A549 (cell line): ENCODE results near the gene CDC42. TPM values are rescaled to one million over a fixed set of nuclear protein-coding genes. Genes with fewer than 3 reads are reported as not detected.

Source experiments
- ATAC-seq, 2 experiments: fragments of 200-7000 bp in 1 of 2; fragments of >200 bp in 1 of 2; cut with Nextera tagmentation in 1 of 2; cut with Tn5 transposase in 1 of 2; 3 replicates each; pipeline versions ENCODE4 v1.8.0 to v1.9.1; 2018 to 2020; ENCODE audit warnings: mild to moderate bottlenecking in 1 of 2, moderate library complexity in 1 of 2
- CTCF ChIA-PET: fragments of 300-600 bp; sonication (Branson Sonifier 250); formaldehyde crosslinking; extraction: SDS; loops from one replicate; lab custom pipeline; 2021; ENCODE audit warnings: antibody characterized with exemption, inconsistent platforms; lab: Yijun Ruan, JAX
- POLR2A ChIA-PET: fragments of 350-600 bp; formaldehyde crosslinking; extraction: SDS; loops from one replicate; lab custom pipeline; 2021; ENCODE audit warnings: antibody characterized with exemption, inconsistent platforms; lab: Yijun Ruan, JAX
- DNase-seq, 2 experiments: peaks; one replicate each; pipeline versions ENCODE4 v3.0.0 to v3.0.0-alpha.2; 2011 to 2016; ENCODE audit warnings: low read depth in 1 of 2, low spot score in 1 of 2
- FAIRE-seq: peaks from 2 replicates; lab custom pipeline; 2011; peaks lifted over from hg19 to GRCh38; lab: Jason Lieb, UNC
- H3K27ac ChIP-seq, 2 experiments: fragments of >200 bp; sonication (Bioruptor Twin); formaldehyde crosslinking; 3 replicates each; pipeline ENCODE4 v1.5.1; 2016 to 2017
- H3K4me1 ChIP-seq: fragments of >200 bp; sonication (Bioruptor Twin); formaldehyde crosslinking; 3 replicates; pipeline ENCODE4 v1.6.1; 2016
- H3K4me2 ChIP-seq: fragments of >200 bp; sonication (Bioruptor Twin); formaldehyde crosslinking; 3 replicates; pipeline ENCODE4 v1.6.1; 2016
- H3K4me3 ChIP-seq: fragments of >200 bp; sonication (Bioruptor Twin); formaldehyde crosslinking; 3 replicates; pipeline ENCODE4 v1.5.1; 2016
- H3K9me3 ChIP-seq: fragments of >200 bp; sonication (Bioruptor Twin); formaldehyde crosslinking; 3 replicates; pipeline ENCODE4 v1.6.1; 2016
- CTCF ChIP-seq: fragments of >200 bp; sonication (Bioruptor Twin); formaldehyde crosslinking; IDR thresholded peaks from 3 replicates; pipeline ENCODE4 v1.5.1; 2016
- FOXS1 ChIP-seq: fragments of 250-450 bp; sonication (Bioruptor Pico); IDR thresholded peaks from 2 replicates; pipeline ENCODE4 v1.5.0; 2020; ENCODE audit warnings: mild to moderate bottlenecking, moderate library complexity
- GATA3 ChIP-seq: IDR thresholded peaks from 2 replicates; pipeline ENCODE4 v1.6.1; 2012; ENCODE audit warnings: borderline replicate concordance
- JUN ChIP-seq, 2 experiments: fragments of >200 bp; sonication (Bioruptor Twin); formaldehyde crosslinking; IDR thresholded peaks; 2 replicates in 1 of 2; 3 replicates in 1 of 2; pipeline ENCODE4 v1.6.1; 2016 to 2017
- KDM1A ChIP-seq: fragments of 200-600 bp; sonication (generic); IDR thresholded peaks from 2 replicates; pipeline ENCODE4 v1.6.1; 2016; ENCODE audit warnings: low read depth, mild to moderate bottlenecking
- KDM5A ChIP-seq: fragments of 200-600 bp; sonication (generic); IDR thresholded peaks from 2 replicates; pipeline ENCODE4 v1.6.1; 2016; ENCODE audit warnings: antibody characterized with exemption, mild to moderate bottlenecking
- NFE2L2 ChIP-seq: fragments of 150-350 bp; conservative IDR thresholded peaks from 2 replicates; pipeline ENCODE4 v1.6.1; 2014; ENCODE audit warnings: low read length
- NPAS2 ChIP-seq: fragments of 250-450 bp; sonication (Bioruptor Pico); IDR thresholded peaks from 2 replicates; pipeline ENCODE4 v1.8.0; 2022; ENCODE audit warnings: mild to moderate bottlenecking, moderate library complexity, borderline replicate concordance
- PBX3 ChIP-seq: IDR thresholded peaks from 2 replicates; pipeline ENCODE4 v1.6.1; 2012
- RARB ChIP-seq: fragments of 250-450 bp; sonication (Bioruptor Pico); IDR thresholded peaks from 2 replicates; pipeline ENCODE4 v1.8.0; 2021; ENCODE audit warnings: mild to moderate bottlenecking, moderate library complexity
- RCOR1 ChIP-seq: fragments of 150-350 bp; IDR thresholded peaks from 2 replicates; pipeline ENCODE4 v1.6.1; 2014; ENCODE audit warnings: antibody characterized with exemption, low read length, low read depth
- SMC3 ChIP-seq: fragments of >200 bp; sonication (Bioruptor Twin); formaldehyde crosslinking; IDR thresholded peaks from 3 replicates; pipeline ENCODE4 v1.6.1; 2018; ENCODE audit warnings: inconsistent platforms
- ZNF302 ChIP-seq: fragments of 250-450 bp; sonication (Bioruptor Pico); IDR thresholded peaks from 2 replicates; pipeline ENCODE4 v1.9.0; 2021; ENCODE audit warnings: inconsistent platforms, mild to moderate bottlenecking, moderate library complexity
- WGBS: methylation state at CpG from one replicate; pipeline ENCODE4 v1.1.6; 2017; ENCODE audit errors: missing lambda C conversion rate; 5-methylcytosine and 5-hydroxymethylcytosine counted together
- polyA plus RNA-seq, 4 experiments: library from polyadenylated mRNA; depleted of rRNA in 3 of 4; stranded (reverse); fragments of >200 nt; fragmentation: RNase III in 1 of 4; extraction: RNeasy Plus Mini Kit Qiagen cat#74134 plus additional on column Dnase treatment in 1 of 4; gene quantifications; 2 replicates in 3 of 4; 3 replicates in 1 of 4; pipeline ENCODE4 v1.2.3, GENCODE V29; 2011 to 2017
- TF ChIP-seq, protein P1 (sequence below): IDR thresholded peaks from 2 replicates; pipeline ENCODE4 v1.6.1; 2012
- TF ChIP-seq, protein P2 (sequence below): fragments of >200 bp; sonication (Bioruptor Twin); formaldehyde crosslinking; IDR thresholded peaks from 2 replicates; pipeline ENCODE4 v1.6.1; 2016
- TF ChIP-seq, protein P3 (sequence below): fragments of 250-450 bp; sonication (Bioruptor Pico); IDR thresholded peaks from 2 replicates; pipeline ENCODE4 v1.5.0; 2021; ENCODE audit warnings: mild to moderate bottlenecking, moderate library complexity, borderline replicate concordance
- TF ChIP-seq, protein P4 (sequence below): IDR thresholded peaks from 2 replicates; pipeline ENCODE4 v1.6.1; 2012; ENCODE audit warnings: low read depth, borderline replicate concordance
- TF ChIP-seq, protein P5 (sequence below): fragments of 450-650 bp; IDR thresholded peaks from 2 replicates; pipeline ENCODE4 v1.6.1; 2014; ENCODE audit warnings: antibody characterized with exemption

The CDC42 gene
- polyA plus RNA-seq, 2 of the 4 experiments (the other 2 are of a cell fraction) = 155 to 212 TPM

GRCh38 chr1:22115286-22115685 is 62.8 kb downstream of the CDC42 start:
- Histone ChIP-seq H3K4me2 (no peak overlapping the region), H3K4me3 (no peak overlapping the region), H3K4me1 (no peaks in the 10 kb centered on the region), H3K27ac (no peak overlapping the region), H3K9me3 (no peaks in the 10 kb centered on the region)
- WGBS = 95% methylated on average over 6 of the region's 6 CpGs
- CTCF ChIA-PET = interaction anchor here (0.9 to 4.8 kb wide), 4 partner anchors 10 to 527 kb away, joined by 3 to 23 read pairs (median 8); no protein-coding TSS in a partner anchor
- DNase-seq (no peak), ATAC-seq (no peak), FAIRE-seq (no peak)
- POLR2A ChIA-PET = no interaction called here
- TF ChIP-seq SMC3 = no peak
- TF ChIP-seq, protein P1, sequence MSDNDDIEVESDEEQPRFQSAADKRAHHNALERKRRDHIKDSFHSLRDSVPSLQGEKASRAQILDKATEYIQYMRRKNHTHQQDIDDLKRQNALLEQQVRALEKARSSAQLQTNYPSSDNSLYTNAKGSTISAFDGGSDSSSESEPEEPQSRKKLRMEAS = no peak
- TF ChIP-seq, protein P2, sequence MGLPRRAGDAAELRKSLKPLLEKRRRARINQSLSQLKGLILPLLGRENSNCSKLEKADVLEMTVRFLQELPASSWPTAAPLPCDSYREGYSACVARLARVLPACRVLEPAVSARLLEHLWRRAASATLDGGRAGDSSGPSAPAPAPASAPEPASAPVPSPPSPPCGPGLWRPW = no peak
- TF ChIP-seq RARB (CRISPR knock-in tag) = no peak
- TF ChIP-seq KDM5A = no peak
- no peak for TF ChIP-seq GATA3
- no peak for TF ChIP-seq RCOR1
- TF ChIP-seq, protein P3, sequence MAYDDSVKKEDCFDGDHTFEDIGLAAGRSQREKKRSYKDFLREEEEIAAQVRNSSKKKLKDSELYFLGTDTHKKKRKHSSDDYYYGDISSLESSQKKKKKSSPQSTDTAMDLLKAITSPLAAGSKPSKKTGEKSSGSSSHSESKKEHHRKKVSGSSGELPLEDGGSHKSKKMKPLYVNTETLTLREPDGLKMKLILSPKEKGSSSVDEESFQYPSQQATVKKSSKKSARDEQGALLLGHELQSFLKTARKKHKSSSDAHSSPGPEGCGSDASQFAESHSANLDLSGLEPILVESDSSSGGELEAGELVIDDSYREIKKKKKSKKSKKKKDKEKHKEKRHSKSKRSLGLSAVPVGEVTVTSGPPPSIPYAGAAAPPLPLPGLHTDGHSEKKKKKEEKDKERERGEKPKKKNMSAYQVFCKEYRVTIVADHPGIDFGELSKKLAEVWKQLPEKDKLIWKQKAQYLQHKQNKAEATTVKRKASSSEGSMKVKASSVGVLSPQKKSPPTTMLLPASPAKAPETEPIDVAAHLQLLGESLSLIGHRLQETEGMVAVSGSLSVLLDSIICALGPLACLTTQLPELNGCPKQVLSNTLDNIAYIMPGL (CRISPR knock-in tag) = no peak
- TF ChIP-seq NFE2L2 = no peak
- TF ChIP-seq, protein P4, sequence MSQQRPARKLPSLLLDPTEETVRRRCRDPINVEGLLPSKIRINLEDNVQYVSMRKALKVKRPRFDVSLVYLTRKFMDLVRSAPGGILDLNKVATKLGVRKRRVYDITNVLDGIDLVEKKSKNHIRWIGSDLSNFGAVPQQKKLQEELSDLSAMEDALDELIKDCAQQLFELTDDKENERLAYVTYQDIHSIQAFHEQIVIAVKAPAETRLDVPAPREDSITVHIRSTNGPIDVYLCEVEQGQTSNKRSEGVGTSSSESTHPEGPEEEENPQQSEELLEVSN = no peak
- TF ChIP-seq NPAS2 (CRISPR knock-in tag) = no peak
- TF ChIP-seq JUN (IDR thresholded peaks at IDR 0.05) = no peak
- TF ChIP-seq KDM1A = no peak
- TF ChIP-seq FOXS1 (CRISPR knock-in tag) = no peak
- TF ChIP-seq, protein P5, sequence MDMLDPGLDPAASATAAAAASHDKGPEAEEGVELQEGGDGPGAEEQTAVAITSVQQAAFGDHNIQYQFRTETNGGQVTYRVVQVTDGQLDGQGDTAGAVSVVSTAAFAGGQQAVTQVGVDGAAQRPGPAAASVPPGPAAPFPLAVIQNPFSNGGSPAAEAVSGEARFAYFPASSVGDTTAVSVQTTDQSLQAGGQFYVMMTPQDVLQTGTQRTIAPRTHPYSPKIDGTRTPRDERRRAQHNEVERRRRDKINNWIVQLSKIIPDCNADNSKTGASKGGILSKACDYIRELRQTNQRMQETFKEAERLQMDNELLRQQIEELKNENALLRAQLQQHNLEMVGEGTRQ = no peak
- TF ChIP-seq PBX3 = no peak
- no peak for TF ChIP-seq ZNF302 (CRISPR knock-in tag)

GRCh38 chr1:22117238-22117637 is 64.7 kb downstream of the CDC42 start:
- no peaks in the 10 kb centered on the region for H3K9me3 ChIP-seq
- ATAC-seq (no peak), FAIRE-seq (no peak), DNase-seq (no peak)
- CTCF ChIA-PET = interaction anchor here (1.1 to 4.8 kb wide), 6 partner anchors 12 to 524 kb away, joined by 3 to 23 read pairs (median 4); no protein-coding TSS in a partner anchor
- 78% methylated on average over 4 of the region's 4 CpGs for WGBS
- POLR2A ChIA-PET = no interaction called here
- no peak overlapping the region for H3K27ac ChIP-seq
- TF ChIP-seq CTCF = no peak
- no peak overlapping the region for H3K4me3 ChIP-seq
- H3K4me1 ChIP-seq = no peaks in the 10 kb centered on the region
- no peak overlapping the region for H3K4me2 ChIP-seq
